Inferior parietal cortex (tissue), 1 donor: ENCODE measurements around the gene FRS2.

Experiments used
- DNase-seq: peaks from one replicate; pipeline ENCODE4 v3.0.0-alpha.2; 2016; ENCODE audit errors: extremely low spot score

The FRS2 gene

DNA sequence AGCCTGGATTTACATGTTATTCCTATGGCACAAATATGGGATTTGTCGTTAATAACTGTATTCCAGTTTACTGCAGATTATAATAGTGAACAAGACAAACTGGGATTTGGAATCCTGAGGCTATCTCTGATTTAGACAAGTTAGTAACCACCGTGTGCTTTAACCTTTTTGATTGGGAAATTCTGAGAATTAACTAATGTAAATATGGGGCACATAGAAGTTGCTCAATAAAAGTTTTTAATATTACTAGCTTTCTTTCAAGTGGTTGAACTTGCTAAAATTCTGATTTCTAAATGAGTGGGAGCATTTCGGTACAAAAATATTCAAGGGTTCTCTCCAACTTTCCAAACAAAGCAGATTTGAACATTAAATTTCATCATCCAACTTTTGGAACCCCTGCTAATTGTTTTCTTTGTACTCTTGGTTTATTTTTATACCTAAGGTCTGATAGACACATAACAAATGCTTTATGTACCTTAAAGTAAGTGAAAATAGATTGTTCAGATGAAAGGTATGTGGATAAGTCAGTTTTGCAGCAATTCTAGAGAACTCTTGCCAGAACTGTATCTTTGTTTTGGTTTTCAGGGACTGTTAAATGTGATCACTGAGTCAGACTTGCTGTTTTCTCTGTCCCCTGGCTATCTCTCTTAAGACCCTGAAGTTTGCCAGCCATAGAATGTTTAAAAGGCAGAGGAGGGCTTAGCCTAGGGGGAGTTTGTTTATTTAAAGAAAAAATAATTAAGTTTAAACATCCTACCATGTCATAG, 57.5 kb downstream of the FRS2 start:
- DNase-seq = no peak

DNA sequence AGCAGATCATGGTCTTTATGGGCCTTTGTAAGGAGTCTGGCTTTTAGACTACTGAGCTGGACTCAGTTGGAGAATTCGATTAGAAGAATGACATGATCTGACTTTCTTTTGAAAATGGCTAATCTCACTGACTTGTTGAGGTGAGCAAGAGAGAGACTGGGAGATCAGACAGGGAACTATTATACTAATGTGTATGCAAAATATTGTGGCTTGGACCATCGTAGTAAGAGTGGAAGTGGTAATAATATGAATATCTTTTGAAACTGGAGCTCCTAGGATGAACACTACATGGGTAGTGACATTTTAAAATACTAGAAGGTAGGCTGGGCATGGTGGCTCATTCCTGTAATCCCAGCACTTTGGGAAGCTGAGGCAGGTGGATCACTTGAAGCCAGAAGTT, 58.8 kb downstream of the FRS2 start:
- DNase-seq = no peak

GRCh38 chr12:69533844-69534243, 63.7 kb downstream of the FRS2 start:
- no peak for DNase-seq

GRCh38 chr12:69534389-69534822, 64.2 kb downstream of the FRS2 start:
- peak; percentile 75 for DNase-seq

GRCh38 chr12:69540987-69541386, 70.8 kb downstream of the FRS2 start:
- DNase-seq = no peak

DNA sequence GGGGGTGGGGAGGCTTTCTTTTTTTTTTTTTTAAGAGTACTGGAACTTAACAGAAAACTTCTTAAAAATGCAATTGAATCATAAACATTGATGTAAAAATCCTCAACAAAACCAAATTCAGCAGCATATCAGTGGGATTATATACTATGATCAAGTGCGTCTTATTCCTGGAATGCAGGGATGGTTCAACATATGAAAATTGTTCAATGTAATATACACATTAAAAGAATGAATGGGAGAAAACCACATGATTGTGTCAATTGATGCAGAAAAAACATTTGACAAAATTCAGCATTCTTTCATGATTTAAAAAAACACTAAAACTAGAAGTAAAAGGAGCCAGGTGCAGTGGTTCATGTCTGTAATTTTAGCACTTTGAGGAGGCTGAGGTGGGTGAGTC, 73.9 kb downstream of the FRS2 start:
- no peak for DNase-seq

DNA sequence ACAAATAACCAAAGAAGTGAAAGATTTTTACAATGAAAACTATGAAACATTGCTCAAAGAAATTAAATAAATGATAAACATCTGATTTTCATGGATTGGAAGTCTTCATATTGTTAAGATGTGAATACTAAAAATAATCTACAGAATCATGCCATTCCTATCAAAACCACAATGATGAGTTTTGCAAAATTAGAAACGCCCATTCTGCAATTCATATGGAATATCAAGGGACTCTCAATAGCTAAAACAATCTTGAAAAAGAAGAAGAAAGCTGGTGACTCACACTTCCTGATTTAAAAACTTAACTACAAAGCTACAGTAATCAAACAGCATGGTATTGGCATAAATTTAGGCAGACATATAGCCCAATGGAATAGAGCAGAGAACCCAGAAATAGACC, 74.9 kb downstream of the FRS2 start:
- DNase-seq = no peak

DNA sequence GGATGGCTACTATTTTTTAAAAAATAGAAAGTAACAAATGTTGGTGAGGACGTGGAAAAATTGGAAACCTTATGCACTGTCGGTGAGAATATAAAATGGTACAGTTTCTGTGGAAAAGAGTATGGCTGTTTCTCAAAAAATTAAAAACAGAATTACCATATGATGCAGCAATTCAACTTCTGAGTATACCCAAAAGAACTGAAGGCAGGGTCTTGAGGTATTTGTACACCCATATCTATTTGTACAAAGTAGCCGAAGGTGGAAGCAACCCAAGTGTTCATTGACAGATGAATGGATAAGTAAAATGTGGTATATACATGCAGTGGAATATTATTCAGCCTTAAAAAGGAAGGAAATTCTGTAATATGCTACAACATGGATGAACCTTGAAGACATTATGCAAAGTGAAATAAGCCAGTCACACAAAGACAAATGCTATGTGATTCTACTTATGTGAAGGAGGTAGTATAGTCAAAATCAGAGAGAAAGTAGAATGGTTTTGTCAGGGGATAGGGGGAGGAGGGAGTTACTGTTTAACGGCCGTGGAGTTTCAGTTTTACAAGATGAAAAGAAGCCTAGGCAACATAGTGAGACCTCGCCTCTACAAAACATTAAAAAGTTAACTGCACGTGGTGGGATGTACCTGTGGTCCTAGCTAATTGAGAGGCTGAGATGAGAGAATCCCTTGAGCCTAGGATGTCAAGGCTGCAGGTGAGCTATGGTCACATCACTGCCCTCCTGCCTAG, 76.7 kb downstream of the FRS2 start:
- DNase-seq = no peak

- no peak for DNase-seq
Measured at GRCh38 chr12:69548687-69549086, 78.5 kb downstream of the FRS2 start.

DNA sequence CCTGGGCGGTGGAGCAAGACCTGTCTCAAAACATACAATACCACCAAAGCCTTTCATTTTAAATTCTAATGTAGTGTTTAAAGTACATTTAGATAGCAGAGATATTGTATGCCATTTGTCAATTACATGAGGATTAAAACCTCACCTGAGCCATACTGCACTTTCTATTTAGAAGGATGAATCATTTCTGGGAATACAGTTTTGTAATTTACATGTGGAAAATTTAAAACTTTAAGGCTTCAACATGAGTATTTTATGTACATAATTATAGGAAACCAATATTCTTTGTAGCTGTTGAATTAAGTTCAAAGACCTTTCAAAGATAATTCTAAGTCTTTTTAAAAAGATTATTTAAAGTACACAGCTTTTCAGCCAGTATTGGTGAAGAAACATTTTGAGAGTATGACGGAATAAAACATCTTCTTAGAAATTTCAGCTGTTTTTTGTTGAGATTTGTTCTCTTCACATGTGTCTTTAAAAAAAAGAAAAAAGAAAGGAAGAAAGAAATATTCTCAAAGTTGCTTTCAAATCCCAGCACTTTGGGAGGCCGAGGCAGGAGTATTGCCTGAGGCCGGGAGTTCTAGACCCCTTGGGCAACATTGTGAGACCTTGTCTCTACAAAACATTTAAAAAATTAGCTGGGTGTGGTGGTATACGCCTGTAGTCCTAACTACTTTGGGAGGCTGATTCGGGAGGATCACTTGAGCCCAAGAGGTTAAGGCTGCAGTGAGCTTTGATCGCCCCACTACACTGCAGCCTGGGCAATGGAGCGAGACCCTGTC, 80.6 kb downstream of the FRS2 start:
- DNase-seq = no peak

- peak; percentile 48 for DNase-seq
Measured at GRCh38 chr12:69553628-69554248, 83.5 kb downstream of the FRS2 start.

- no peak for DNase-seq
Measured at GRCh38 chr12:69555461-69555860, 85.3 kb downstream of the FRS2 start.

- no peak for DNase-seq
Measured at GRCh38 chr12:69556383-69556782, 86.2 kb downstream of the FRS2 start.

DNA sequence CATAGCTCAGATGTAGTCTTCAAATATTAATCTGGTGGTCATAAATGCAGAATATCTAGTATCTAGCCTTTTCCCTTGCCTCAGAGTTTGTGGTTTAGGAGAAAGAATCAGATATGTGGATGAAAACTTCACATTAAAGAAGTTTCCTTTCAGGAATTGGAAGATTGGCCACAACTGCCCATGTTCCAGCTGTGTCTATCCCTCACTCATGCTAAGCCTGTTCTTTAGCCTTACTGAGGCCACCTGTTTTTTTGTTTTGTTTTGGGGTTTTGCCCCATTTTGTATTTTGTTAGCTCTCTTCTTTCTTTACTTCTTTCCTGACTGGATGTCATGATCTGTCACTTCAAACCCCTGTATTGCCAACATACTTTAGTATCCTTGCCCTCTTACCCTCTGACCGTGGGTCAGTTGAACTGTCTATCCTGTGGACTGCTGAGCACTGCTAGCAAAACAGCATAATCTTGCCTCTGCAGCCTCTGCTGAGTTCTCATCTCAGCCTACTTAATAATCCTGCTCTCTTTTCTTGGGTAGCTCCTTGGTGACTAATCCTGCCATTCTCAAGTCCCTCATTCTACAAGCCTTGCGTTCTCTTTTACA, 93.1 kb downstream of the FRS2 start:
- no peak for DNase-seq

GRCh38 chr12:69566603-69567002, 96.4 kb downstream of the FRS2 start:
- no peak for DNase-seq

DNA sequence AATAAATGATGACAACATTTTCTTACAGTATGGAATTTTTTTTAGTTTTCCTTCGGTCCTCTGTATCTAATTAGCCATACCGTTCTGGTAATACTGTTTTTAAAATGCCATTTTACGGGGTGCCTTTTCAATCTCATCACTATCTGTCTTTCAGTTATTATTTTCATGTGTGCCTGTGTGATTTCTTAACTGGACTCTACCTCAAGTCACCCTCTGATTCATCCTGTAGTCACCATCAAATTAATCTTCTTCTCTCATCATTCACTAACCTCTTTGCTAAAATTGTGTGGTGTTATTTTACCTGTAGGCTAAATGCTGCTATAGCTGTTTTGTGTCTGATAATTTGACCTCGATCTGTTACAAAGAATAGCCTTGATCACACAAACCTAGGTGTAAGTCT, 99.0 kb downstream of the FRS2 start:
- DNase-seq = no peak

GRCh38 chr12:69570000-69570516, 99.9 kb downstream of the FRS2 start:
- no peak for DNase-seq

DNA sequence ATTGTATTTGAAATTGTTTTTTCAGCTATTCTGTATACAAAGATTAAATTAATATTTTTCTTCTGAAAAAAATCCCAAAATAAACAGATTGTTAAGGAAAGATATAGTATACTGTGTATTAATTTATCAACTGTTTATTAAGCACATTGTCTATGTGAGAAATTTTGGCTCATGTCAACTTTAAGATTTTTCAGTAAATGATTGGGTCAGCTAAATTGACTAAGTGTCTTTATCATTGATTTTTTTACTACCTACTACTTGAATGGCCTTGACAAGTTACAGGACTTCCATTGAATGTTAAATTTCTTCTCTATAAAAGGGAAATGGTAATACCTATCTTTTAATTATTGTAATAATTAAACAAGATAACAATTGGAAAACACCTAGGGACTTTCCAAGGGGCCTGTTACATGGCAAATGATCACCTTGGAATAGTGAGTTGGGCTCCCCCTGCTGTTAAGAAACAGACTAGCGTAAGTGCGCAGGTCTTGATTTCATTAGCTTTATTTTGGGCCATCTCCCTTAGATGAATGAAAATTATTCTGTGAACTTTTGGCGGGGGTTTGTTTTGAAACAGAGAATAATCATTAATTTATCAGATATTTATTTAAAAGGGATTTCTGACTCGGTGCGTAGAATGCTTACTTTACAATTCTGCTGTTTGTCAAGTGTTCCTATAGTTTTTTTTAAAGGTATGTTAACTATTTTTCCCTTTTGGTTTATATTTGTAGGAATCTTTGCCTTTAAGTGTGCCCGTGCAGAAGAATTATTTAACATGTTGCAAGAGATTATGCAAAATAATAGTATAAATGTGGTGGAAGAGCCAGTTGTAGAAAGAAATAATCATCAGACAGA, 100.6 kb downstream of the FRS2 start:
- peak; percentile 76 for DNase-seq

- no peak for DNase-seq
Measured at GRCh38 chr12:69575346-69575745, 105.2 kb downstream of the FRS2 start.

DNA sequence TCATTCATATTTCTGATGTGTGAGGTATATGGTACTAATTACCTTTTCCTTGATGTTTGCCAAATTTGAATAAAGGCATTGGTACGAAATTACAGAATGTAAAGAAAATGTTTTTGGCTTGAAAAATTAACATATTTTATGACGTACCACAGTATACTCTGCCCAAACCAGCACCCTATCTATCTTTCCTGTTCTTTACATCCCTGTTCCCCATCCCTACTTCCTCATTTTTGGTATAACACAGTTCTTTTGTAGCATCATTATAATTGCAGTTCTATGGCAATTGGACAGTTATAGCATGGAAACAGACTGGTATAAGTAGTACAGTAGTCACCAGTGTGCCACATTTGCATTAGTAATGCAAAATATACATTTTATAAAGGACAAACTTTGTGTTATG, 108.1 kb downstream of the FRS2 start:
- no peak for DNase-seq
